GM19099 (cell line): ENCODE results near the gene ANKS1B.

Experiments
- POLR2A ChIP-seq: IDR thresholded peaks from 3 replicates; pipeline ENCODE4 v1.6.1; 2011; ENCODE audit warnings: low read depth; ENCODE audit not compliant: insufficient read length; ENCODE audit errors: extremely low read depth

ANKS1B gene

GRCh38 chr12:99170037-99170436, 814.7 kb downstream of the ANKS1B start:
- no peak for TF ChIP-seq POLR2A

GRCh38 chr12:99157946-99158345, 826.8 kb downstream of the ANKS1B start:
- TF ChIP-seq POLR2A = no peak

GRCh38 chr12:99154983-99155336, 829.8 kb downstream of the ANKS1B start:
- no peak for TF ChIP-seq POLR2A

- no peak for TF ChIP-seq POLR2A
Measured at GRCh38 chr12:99154216-99154982, 830.3 kb downstream of the ANKS1B start.

- TF ChIP-seq POLR2A = no peak
Measured at GRCh38 chr12:99153293-99153692, 831.4 kb downstream of the ANKS1B start.

- no peak for TF ChIP-seq POLR2A
Measured at GRCh38 chr12:99152337-99152736, 832.4 kb downstream of the ANKS1B start.

GRCh38 chr12:99151744-99152143, 833.0 kb downstream of the ANKS1B start:
- TF ChIP-seq POLR2A = no peak

- no peak for TF ChIP-seq POLR2A
Measured at GRCh38 chr12:99147130-99147529, 837.6 kb downstream of the ANKS1B start.

GRCh38 chr12:99146730-99147129, 838.0 kb downstream of the ANKS1B start:
- no peak for TF ChIP-seq POLR2A

GRCh38 chr12:99146185-99146584, 838.6 kb downstream of the ANKS1B start:
- no peak for TF ChIP-seq POLR2A

- no peak for TF ChIP-seq POLR2A
Measured at GRCh38 chr12:99142651-99143050, 842.1 kb downstream of the ANKS1B start.

- no peak for TF ChIP-seq POLR2A
Measured at GRCh38 chr12:99140017-99140720, 844.6 kb downstream of the ANKS1B start.

- TF ChIP-seq POLR2A = no peak
Measured at GRCh38 chr12:99138393-99138792, 846.3 kb downstream of the ANKS1B start.

GRCh38 chr12:99137124-99137855, 847.4 kb downstream of the ANKS1B start:
- TF ChIP-seq POLR2A = no peak

- TF ChIP-seq POLR2A = no peak
Measured at GRCh38 chr12:99136516-99136915, 848.2 kb downstream of the ANKS1B start.

- no peak for TF ChIP-seq POLR2A
Measured at GRCh38 chr12:99135376-99135775, 849.4 kb downstream of the ANKS1B start.
